ENCODE data around the gene TSPOAP1. TPM values are rescaled to one million over a fixed set of nuclear protein-coding genes. Genes with fewer than 3 reads are reported as not detected.

Gene TSPOAP1
- total RNA-seq, 1 donor from 2014 or later: 1.3 TPM

DNA sequence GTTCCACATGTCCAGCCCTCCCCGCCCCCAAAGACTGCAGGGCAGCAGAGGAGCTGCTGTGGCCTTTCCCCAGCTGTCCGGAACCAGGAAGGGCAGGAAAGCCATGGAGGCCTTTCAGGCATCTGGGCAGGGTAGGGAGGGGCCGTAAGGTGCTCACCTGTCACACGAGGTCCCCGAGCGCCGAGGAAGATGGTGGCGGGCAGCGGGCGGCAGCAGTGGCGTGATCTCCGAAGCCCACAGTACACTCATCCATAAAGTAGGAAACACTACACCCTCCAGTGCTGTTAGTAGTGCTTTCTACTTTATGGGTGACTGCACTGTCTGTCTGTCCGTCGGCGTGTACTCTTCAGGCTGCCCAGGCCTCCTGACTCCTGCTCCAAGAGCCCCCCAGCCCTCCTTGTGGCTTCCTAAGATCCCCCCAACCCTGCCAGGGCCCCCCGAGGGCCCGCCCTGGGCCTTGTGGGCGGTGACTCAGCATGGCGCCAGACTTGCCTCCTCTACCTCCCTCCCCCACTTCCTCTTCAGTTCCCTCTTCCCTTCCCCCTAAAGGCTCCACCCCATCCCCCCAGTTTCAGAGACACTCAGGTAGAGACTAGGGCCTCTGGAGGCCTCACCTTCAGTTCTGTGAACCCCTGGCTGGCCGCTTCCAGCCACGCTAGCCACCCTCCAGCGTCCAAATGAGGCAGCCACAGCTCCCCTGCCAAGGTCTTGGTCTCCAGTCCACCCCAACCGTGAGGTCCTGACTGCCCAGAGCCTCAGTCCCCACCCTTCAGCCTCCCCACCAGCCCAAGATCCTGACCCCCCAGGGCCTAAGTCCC, 2.6 kb upstream of the TSPOAP1 start:
- peaks cover 14% of the 10 kb centered on the region for H3K27me3 Mint-ChIP-seq (ENCODE audit: unreplicated experiment)
- no peak overlapping the region for H3K27ac Mint-ChIP-seq (ENCODE audit: unreplicated experiment)
- no peaks in the 10 kb centered on the region for H3K9me3 Mint-ChIP-seq (ENCODE audit: unreplicated experiment)
- H3K4me3 Mint-ChIP-seq (ENCODE audit: unreplicated experiment): no peak overlapping the region
- no peak for DNase-seq (ENCODE audit: low spot score)
- TF ChIP-seq, protein P1, sequence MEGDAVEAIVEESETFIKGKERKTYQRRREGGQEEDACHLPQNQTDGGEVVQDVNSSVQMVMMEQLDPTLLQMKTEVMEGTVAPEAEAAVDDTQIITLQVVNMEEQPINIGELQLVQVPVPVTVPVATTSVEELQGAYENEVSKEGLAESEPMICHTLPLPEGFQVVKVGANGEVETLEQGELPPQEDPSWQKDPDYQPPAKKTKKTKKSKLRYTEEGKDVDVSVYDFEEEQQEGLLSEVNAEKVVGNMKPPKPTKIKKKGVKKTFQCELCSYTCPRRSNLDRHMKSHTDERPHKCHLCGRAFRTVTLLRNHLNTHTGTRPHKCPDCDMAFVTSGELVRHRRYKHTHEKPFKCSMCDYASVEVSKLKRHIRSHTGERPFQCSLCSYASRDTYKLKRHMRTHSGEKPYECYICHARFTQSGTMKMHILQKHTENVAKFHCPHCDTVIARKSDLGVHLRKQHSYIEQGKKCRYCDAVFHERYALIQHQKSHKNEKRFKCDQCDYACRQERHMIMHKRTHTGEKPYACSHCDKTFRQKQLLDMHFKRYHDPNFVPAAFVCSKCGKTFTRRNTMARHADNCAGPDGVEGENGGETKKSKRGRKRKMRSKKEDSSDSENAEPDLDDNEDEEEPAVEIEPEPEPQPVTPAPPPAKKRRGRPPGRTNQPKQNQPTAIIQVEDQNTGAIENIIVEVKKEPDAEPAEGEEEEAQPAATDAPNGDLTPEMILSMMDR (IDR thresholded peaks at IDR 0.05; ENCODE audit: unreplicated experiment): no peak
- H3K36me3 Mint-ChIP-seq (ENCODE audit: low read depth, unreplicated experiment): no peaks in the 10 kb centered on the region
- peaks cover 18% of the 10 kb centered on the region for H3K4me1 Mint-ChIP-seq (ENCODE audit: unreplicated experiment)

DNA sequence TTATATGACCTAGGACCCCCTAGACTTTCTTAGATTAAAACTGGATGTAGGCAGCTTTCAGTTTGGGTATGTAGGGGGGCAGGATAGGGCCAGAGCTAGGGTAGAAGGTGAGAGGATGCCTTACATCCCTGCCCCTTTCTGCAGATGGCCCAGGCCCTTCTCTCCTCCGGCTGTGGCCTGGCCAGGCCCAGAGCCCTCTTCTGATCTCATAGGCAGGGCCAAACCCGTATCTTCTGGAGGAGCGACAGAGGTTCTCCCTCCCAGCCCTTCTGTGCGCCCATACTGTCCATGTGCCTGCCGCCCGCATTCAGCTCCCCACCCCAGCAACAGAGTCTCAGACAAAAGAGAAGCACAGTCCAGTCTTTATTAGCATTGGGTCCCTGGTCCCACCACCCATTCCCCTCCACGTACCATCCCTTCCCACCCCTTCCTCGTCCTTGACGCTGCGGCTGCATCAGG, 2.0 kb upstream of the TSPOAP1 start:
- Mint-ChIP-seq H3K27me3 (ENCODE audit: unreplicated experiment) (peaks cover 17% of the 10 kb centered on the region), H3K4me1 (ENCODE audit: unreplicated experiment) (peaks cover 17% of the 10 kb centered on the region), H3K27ac (ENCODE audit: unreplicated experiment) (no peak overlapping the region)

DNA sequence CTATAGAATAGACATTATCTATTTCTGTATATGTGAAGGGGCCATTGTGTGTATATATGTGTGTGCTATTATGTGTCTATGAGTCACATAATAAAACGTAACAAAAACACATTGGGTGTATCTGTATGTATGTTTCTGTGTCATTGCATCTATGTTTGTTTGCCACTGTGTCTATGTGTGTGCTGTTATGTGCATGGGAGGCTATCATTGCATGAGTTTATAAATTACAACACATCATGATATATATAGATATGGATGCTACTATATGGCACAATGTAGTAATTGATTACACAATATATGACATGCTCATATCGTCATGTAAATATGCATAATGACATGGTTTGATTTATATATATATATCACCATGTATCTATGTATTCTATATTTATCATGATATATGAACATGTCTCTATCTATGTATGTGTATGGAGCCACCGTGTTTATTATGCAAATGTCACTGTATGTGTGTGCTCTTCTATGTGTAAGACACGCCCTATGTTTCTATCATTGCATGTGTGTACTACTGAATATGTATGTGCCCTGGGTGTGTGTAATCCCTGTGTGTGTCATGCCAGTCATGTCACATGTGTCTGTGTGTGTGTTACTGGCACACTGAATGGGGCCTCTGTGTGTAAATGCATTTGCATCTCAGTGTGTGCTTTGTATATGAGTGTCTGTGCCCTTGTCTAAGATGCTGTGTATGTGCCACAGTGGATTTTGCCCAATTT, 1.4 kb upstream of the TSPOAP1 start:
- H3K4me3 Mint-ChIP-seq (ENCODE audit: unreplicated experiment): no peak overlapping the region
- TF ChIP-seq, protein P1 (IDR thresholded peaks at IDR 0.05; ENCODE audit: unreplicated experiment): no peak
- no peak overlapping the region for H3K27ac Mint-ChIP-seq (ENCODE audit: unreplicated experiment)
- H3K9me3 Mint-ChIP-seq (ENCODE audit: unreplicated experiment): no peaks in the 10 kb centered on the region
- peaks cover 23% of the 10 kb centered on the region for H3K27me3 Mint-ChIP-seq (ENCODE audit: unreplicated experiment)
- no peaks in the 10 kb centered on the region for H3K36me3 Mint-ChIP-seq (ENCODE audit: low read depth, unreplicated experiment)
- no peak for DNase-seq (ENCODE audit: low spot score)
- H3K4me1 Mint-ChIP-seq (ENCODE audit: unreplicated experiment): peaks cover 12% of the 10 kb centered on the region

More for the DNA sequence above, 2.0 kb upstream of the TSPOAP1 start:
- Mint-ChIP-seq H3K4me3 (ENCODE audit: unreplicated experiment) (no peak overlapping the region), H3K36me3 (ENCODE audit: low read depth, unreplicated experiment) (no peaks in the 10 kb centered on the region), H3K9me3 (ENCODE audit: unreplicated experiment) (no peaks in the 10 kb centered on the region)
- TF ChIP-seq, protein P1 (IDR thresholded peaks at IDR 0.05; ENCODE audit: unreplicated experiment): no peak
- DNase-seq (ENCODE audit: low spot score): no peak

DNA sequence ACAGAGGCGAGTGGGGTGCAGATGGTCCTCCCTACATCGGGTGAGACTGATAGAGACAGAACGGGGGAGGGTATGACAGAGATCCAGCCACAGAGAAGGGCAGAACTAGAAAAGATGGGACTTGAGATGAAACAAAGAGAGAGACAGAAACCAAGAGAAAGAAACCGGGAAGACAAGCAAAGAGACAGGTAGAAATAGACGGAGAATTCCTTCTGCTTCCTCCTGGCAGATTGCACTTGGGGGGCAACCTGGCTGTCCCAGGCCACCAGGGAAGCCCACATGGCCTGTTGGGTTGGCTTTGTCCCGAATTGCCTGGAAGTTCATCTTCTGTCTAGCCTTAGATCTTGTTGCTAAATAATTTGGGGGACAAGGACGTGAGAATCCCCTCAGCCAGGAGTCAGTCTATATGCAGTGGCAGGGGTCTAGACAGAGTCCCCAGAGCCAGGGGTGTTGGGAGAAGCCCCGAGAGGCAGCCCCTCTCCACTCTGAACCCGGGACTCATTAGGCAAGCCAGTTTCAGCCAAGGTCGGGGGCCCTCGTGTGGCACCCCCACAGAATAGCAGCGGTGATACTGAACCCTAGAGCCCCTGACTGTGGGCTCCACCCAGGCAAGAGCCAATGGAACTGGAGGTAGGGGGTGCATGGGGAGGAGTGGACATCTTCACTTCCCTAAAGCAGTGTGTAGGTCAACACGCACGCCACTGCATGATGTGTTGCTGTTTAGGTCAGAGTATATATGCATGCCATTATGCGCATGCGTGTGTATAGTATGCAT, 627 bp upstream of the TSPOAP1 start:
- no peaks in the 10 kb centered on the region for H3K36me3 Mint-ChIP-seq (ENCODE audit: low read depth, unreplicated experiment)
- no peaks in the 10 kb centered on the region for H3K9me3 Mint-ChIP-seq (ENCODE audit: unreplicated experiment)
- peak overlapping the region; percentile 2 for H3K4me3 Mint-ChIP-seq (ENCODE audit: unreplicated experiment)
- DNase-seq (ENCODE audit: low spot score): no peak
- TF ChIP-seq, protein P1 (IDR thresholded peaks at IDR 0.05; ENCODE audit: unreplicated experiment): no peak
- H3K27me3 Mint-ChIP-seq (ENCODE audit: unreplicated experiment): peaks cover 23% of the 10 kb centered on the region
- peaks cover 12% of the 10 kb centered on the region for H3K4me1 Mint-ChIP-seq (ENCODE audit: unreplicated experiment)
- no peak overlapping the region for H3K27ac Mint-ChIP-seq (ENCODE audit: unreplicated experiment)
